Globus pallidus (tissue), 1 donor: ENCODE data around the gene TTC27.

Source experiments
- DNase-seq: peaks from one replicate; pipeline ENCODE4 v3.0.0-alpha.2; 2015; ENCODE audit warnings: low spot score

TTC27 gene

GRCh38 chr2:32755666-32756065 is 127.8 kb downstream of the TTC27 start:
- no peak for DNase-seq

GRCh38 chr2:32756074-32756727 is 128.4 kb downstream of the TTC27 start:
- DNase-seq: no peak

- DNase-seq: no peak
Observed at GRCh38 chr2:32758232-32758631, 130.4 kb downstream of the TTC27 start.

- peak; percentile 12 for DNase-seq
Observed at GRCh38 chr2:32760628-32761027, 132.8 kb downstream of the TTC27 start.

- DNase-seq: no peak
Observed at GRCh38 chr2:32768387-32769174, 140.7 kb downstream of the TTC27 start.

GRCh38 chr2:32770360-32770759 is 142.5 kb downstream of the TTC27 start:
- DNase-seq: no peak

- DNase-seq: peak; percentile 72
Observed at GRCh38 chr2:32772638-32773447, 145.0 kb downstream of the TTC27 start.

- DNase-seq: no peak
Observed at GRCh38 chr2:32773448-32773808, 145.6 kb downstream of the TTC27 start.

GRCh38 chr2:32775954-32776353 is 148.1 kb downstream of the TTC27 start:
- no peak for DNase-seq

- DNase-seq: no peak
Observed at GRCh38 chr2:32777714-32778113, 149.9 kb downstream of the TTC27 start.

GRCh38 chr2:32780961-32781360 is 153.1 kb downstream of the TTC27 start:
- DNase-seq: no peak

- DNase-seq: no peak
Observed at GRCh38 chr2:32783469-32783868, 155.6 kb downstream of the TTC27 start.

GRCh38 chr2:32783933-32784332 is 156.1 kb downstream of the TTC27 start:
- DNase-seq: no peak

- DNase-seq: no peak
Observed at GRCh38 chr2:32787207-32787606, 159.4 kb downstream of the TTC27 start.

- peak; percentile 28 for DNase-seq
Observed at GRCh38 chr2:32788114-32788513, 160.3 kb downstream of the TTC27 start.

- DNase-seq: no peak
Observed at GRCh38 chr2:32792416-32792815, 164.6 kb downstream of the TTC27 start.

- DNase-seq: no peak
Observed at GRCh38 chr2:32798829-32799228, 171.0 kb downstream of the TTC27 start.

- no peak for DNase-seq
Observed at GRCh38 chr2:32801741-32802140, 173.9 kb downstream of the TTC27 start.

GRCh38 chr2:32802877-32803276 is 175.0 kb downstream of the TTC27 start:
- no peak for DNase-seq

- no peak for DNase-seq
Observed at GRCh38 chr2:32804205-32804604, 176.4 kb downstream of the TTC27 start.

- DNase-seq: no peak
Observed at GRCh38 chr2:32805104-32806095, 177.6 kb downstream of the TTC27 start.

- no peak for DNase-seq
Observed at GRCh38 chr2:32806857-32807256, 179.0 kb downstream of the TTC27 start.
